Activated CD8-positive, alpha-beta memory T cell treated with anti-CD3 and anti-CD28 coated beads for 48 hours (primary cell): ENCODE data around the gene ABCA2.
A peak's percentile ranks its signal among the peaks of the same experiment; 100 is the strongest.
"Not testable (repeated sequence)": the region's sequence is repeated elsewhere in the genome, so short reads cannot be mapped to it uniquely, and the experiment has no call there.

ENCODE experiments used
- DNase-seq, 3 experiments: peaks; one replicate each; pipeline ENCODE4 v3.0.0-alpha.2; 2020; ENCODE audit warnings: low read depth in 2 of 3, low spot score in 2 of 3

ABCA2 gene

GRCh38 chr9:137048655-137049543 lies 20.9 kb upstream of the ABCA2 start:
- DNase-seq: no peak

- DNase-seq: peak; percentile 56 to 66 (median 65)
Measured at GRCh38 chr9:137046088-137046787, 18.2 kb upstream of the ABCA2 start, which contains the start of gene NPDC1. Gene NPDC1, minus strand, starts transcription at chr9:137046177. Its CDS starts 188 bp downstream, at chr9:137045989.

- no peak for DNase-seq
Measured at GRCh38 chr9:137045294-137046087, 17.5 kb upstream of the ABCA2 start.

- DNase-seq: no peak
Measured at GRCh38 chr9:137044502-137045177, 16.6 kb upstream of the ABCA2 start.

- DNase-seq: no peak
Measured at GRCh38 chr9:137044037-137044436, 16.0 kb upstream of the ABCA2 start.

- no peak for DNase-seq
Measured at GRCh38 chr9:137042751-137043727, 15.0 kb upstream of the ABCA2 start.

- no peak for DNase-seq
Measured at GRCh38 chr9:137041124-137041523, 13.1 kb upstream of the ABCA2 start.

GRCh38 chr9:137040568-137040967 lies 12.5 kb upstream of the ABCA2 start:
- DNase-seq: no peak

- no peak for DNase-seq
Measured at GRCh38 chr9:137039611-137040366, 11.8 kb upstream of the ABCA2 start.

- no peak for DNase-seq
Measured at GRCh38 chr9:137038916-137039315, 10.9 kb upstream of the ABCA2 start.

- no peak for DNase-seq
Measured at GRCh38 chr9:137037483-137037882, 9.4 kb upstream of the ABCA2 start.

- no peak for DNase-seq
Measured at GRCh38 chr9:137037035-137037434, 9.0 kb upstream of the ABCA2 start.

- no peak for DNase-seq
Measured at GRCh38 chr9:137035937-137036336, 7.9 kb upstream of the ABCA2 start.

GRCh38 chr9:137035507-137035834 lies 7.4 kb upstream of the ABCA2 start:
- no peak for DNase-seq

GRCh38 chr9:137034709-137035506 lies 6.9 kb upstream of the ABCA2 start:
- DNase-seq: peak; percentile 65 to 82 (median 70)

- DNase-seq: no peak
Measured at GRCh38 chr9:137034039-137034708, 6.1 kb upstream of the ABCA2 start.

GRCh38 chr9:137033481-137033880 lies 5.4 kb upstream of the ABCA2 start:
- DNase-seq: not testable (repeated sequence)

GRCh38 chr9:137032858-137033257 lies 4.8 kb upstream of the ABCA2 start:
- DNase-seq: no peak
